Measurements from ENCODE around the gene SLC5A11.

The SLC5A11 gene

GRCh38 chr16:24915019-24915418 is 69.3 kb downstream of the SLC5A11 start:
- no peaks in the 10 kb centered on the region for H3K4me1 ChIP-seq
- no peaks in the 10 kb centered on the region for H3K27me3 ChIP-seq (ENCODE audit: control insufficient read depth, insufficient read depth, low read length)
- no peak overlapping the region for H3K27ac ChIP-seq
- no peak overlapping the region for H3K4me3 ChIP-seq (ENCODE audit: low read depth, low read length)
- no peak for TF ChIP-seq CTCF (IDR thresholded peaks at IDR 0.05)
- no peak overlapping the region for H3K9ac ChIP-seq
- no peak overlapping the region for H2AFZ ChIP-seq
- H3K4me2 ChIP-seq (ENCODE audit: low read length): no peak overlapping the region
- no peaks in the 10 kb centered on the region for H3K36me3 ChIP-seq (ENCODE audit: control insufficient read depth, insufficient read depth, low read length)
- no peaks in the 10 kb centered on the region for H3K79me2 ChIP-seq
- no peaks in the 10 kb centered on the region for H3K9me3 ChIP-seq (ENCODE audit: control insufficient read depth, low read length)

GRCh38 chr16:24915576-24915975 is 69.8 kb downstream of the SLC5A11 start:
- no peaks in the 10 kb centered on the region for H3K36me3 ChIP-seq (ENCODE audit: control insufficient read depth, insufficient read depth, low read length)
- no peak overlapping the region for H3K4me3 ChIP-seq (ENCODE audit: low read depth, low read length)
- no peak overlapping the region for H3K9ac ChIP-seq
- no peak overlapping the region for H3K4me2 ChIP-seq (ENCODE audit: low read length)
- no peak overlapping the region for H2AFZ ChIP-seq
- no peaks in the 10 kb centered on the region for H3K9me3 ChIP-seq (ENCODE audit: control insufficient read depth, low read length)
- H3K79me2 ChIP-seq: no peaks in the 10 kb centered on the region
- H3K27me3 ChIP-seq (ENCODE audit: control insufficient read depth, insufficient read depth, low read length): no peaks in the 10 kb centered on the region
- H3K4me1 ChIP-seq: no peaks in the 10 kb centered on the region
- TF ChIP-seq CTCF (IDR thresholded peaks at IDR 0.05): no peak
- no peak overlapping the region for H3K27ac ChIP-seq

- Histone ChIP-seq H3K27me3 (ENCODE audit: control insufficient read depth, insufficient read depth, low read length) (no peaks in the 10 kb centered on the region), H3K27ac (no peak overlapping the region), H3K36me3 (ENCODE audit: control insufficient read depth, insufficient read depth, low read length) (no peaks in the 10 kb centered on the region), H3K4me1 (no peaks in the 10 kb centered on the region), H3K9ac (no peak overlapping the region), H3K79me2 (no peaks in the 10 kb centered on the region), H3K4me3 (ENCODE audit: low read depth, low read length) (no peak overlapping the region), H3K9me3 (ENCODE audit: control insufficient read depth, low read length) (no peaks in the 10 kb centered on the region), H3K4me2 (ENCODE audit: low read length) (no peak overlapping the region), H2AFZ (no peak overlapping the region)
- no peak for TF ChIP-seq CTCF (IDR thresholded peaks at IDR 0.05)
Observed at GRCh38 chr16:24917236-24917635, 71.5 kb downstream of the SLC5A11 start.

- H3K4me1 ChIP-seq: no peaks in the 10 kb centered on the region
- H3K9me3 ChIP-seq (ENCODE audit: control insufficient read depth, low read length): no peaks in the 10 kb centered on the region
- no peak overlapping the region for H3K4me3 ChIP-seq (ENCODE audit: low read depth, low read length)
- no peak overlapping the region for H3K4me2 ChIP-seq (ENCODE audit: low read length)
- H3K27ac ChIP-seq: no peak overlapping the region
- no peak for TF ChIP-seq CTCF (IDR thresholded peaks at IDR 0.05)
- no peak overlapping the region for H3K9ac ChIP-seq
- H3K79me2 ChIP-seq: no peaks in the 10 kb centered on the region
- H2AFZ ChIP-seq: no peak overlapping the region
- no peaks in the 10 kb centered on the region for H3K36me3 ChIP-seq (ENCODE audit: control insufficient read depth, insufficient read depth, low read length)
- H3K27me3 ChIP-seq (ENCODE audit: control insufficient read depth, insufficient read depth, low read length): no peaks in the 10 kb centered on the region
Observed at GRCh38 chr16:24917891-24918290, 72.1 kb downstream of the SLC5A11 start.

- Histone ChIP-seq H3K4me1 (no peaks in the 10 kb centered on the region), H3K36me3 (ENCODE audit: control insufficient read depth, insufficient read depth, low read length) (no peaks in the 10 kb centered on the region)
- no peak for TF ChIP-seq CTCF (IDR thresholded peaks at IDR 0.05)
Observed at GRCh38 chr16:24918641-24919040, 72.9 kb downstream of the SLC5A11 start.

More at GRCh38 chr16:24918641-24919040, 72.9 kb downstream of the SLC5A11 start:
- H3K79me2 ChIP-seq: no peaks in the 10 kb centered on the region
- no peak overlapping the region for H3K4me3 ChIP-seq (ENCODE audit: low read depth, low read length)
- H3K9me3 ChIP-seq (ENCODE audit: control insufficient read depth, low read length): no peaks in the 10 kb centered on the region
- H3K4me2 ChIP-seq (ENCODE audit: low read length): no peak overlapping the region
- H2AFZ ChIP-seq: no peak overlapping the region
- H3K27me3 ChIP-seq (ENCODE audit: control insufficient read depth, insufficient read depth, low read length): no peaks in the 10 kb centered on the region
- H3K9ac ChIP-seq: no peak overlapping the region
- H3K27ac ChIP-seq: no peak overlapping the region

Measured in parathyroid adenoma (tissue), 2 donors.